Measurements from ENCODE around the gene MC1R. TPM values are rescaled to one million over a fixed set of nuclear protein-coding genes. Genes with fewer than 3 reads are reported as not detected.
A peak's percentile ranks its signal among the peaks of the same experiment; 100 is the strongest.

Gene MC1R
- total RNA-seq, 4 donors from 2014 or later, result 3.6 to 29.3 (median 8.9) TPM

DNA sequence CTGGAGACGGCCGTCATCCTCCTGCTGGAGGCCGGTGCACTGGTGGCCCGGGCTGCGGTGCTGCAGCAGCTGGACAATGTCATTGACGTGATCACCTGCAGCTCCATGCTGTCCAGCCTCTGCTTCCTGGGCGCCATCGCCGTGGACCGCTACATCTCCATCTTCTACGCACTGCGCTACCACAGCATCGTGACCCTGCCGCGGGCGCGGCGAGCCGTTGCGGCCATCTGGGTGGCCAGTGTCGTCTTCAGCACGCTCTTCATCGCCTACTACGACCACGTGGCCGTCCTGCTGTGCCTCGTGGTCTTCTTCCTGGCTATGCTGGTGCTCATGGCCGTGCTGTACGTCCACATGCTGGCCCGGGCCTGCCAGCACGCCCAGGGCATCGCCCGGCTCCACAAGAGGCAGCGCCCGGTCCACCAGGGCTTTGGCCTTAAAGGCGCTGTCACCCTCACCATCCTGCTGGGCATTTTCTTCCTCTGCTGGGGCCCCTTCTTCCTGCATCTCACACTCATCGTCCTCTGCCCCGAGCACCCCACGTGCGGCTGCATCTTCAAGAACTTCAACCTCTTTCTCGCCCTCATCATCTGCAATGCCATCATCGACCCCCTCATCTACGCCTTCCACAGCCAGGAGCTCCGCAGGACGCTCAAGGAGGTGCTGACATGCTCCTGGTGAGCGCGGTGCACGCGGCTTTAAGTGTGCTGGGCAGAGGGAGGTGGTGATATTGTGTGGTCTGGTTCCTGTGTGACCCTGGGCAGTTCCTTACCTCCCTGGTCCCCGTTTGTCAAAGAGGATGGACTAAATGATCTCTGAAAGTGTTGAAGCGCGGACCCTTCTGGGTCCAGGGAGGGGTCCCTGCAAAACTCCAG, 1.1 kb downstream of the MC1R start:
- no peak for TF ChIP-seq EP300 (IDR thresholded peaks at IDR 0.05)
- TF ChIP-seq POLR2A (IDR thresholded peaks at IDR 0.05), result no peak
- TF ChIP-seq, protein P1, sequence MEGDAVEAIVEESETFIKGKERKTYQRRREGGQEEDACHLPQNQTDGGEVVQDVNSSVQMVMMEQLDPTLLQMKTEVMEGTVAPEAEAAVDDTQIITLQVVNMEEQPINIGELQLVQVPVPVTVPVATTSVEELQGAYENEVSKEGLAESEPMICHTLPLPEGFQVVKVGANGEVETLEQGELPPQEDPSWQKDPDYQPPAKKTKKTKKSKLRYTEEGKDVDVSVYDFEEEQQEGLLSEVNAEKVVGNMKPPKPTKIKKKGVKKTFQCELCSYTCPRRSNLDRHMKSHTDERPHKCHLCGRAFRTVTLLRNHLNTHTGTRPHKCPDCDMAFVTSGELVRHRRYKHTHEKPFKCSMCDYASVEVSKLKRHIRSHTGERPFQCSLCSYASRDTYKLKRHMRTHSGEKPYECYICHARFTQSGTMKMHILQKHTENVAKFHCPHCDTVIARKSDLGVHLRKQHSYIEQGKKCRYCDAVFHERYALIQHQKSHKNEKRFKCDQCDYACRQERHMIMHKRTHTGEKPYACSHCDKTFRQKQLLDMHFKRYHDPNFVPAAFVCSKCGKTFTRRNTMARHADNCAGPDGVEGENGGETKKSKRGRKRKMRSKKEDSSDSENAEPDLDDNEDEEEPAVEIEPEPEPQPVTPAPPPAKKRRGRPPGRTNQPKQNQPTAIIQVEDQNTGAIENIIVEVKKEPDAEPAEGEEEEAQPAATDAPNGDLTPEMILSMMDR (IDR thresholded peaks at IDR 0.05), result no peak
- no peak for TF ChIP-seq POLR2AphosphoS5 (IDR thresholded peaks at IDR 0.05)
- H3K9me3 ChIP-seq, result no peaks in the 10 kb centered on the region
- no peak overlapping the region for H3K4me3 ChIP-seq
- H3K4me1 ChIP-seq, result peaks cover 60% of the 10 kb centered on the region
- WGBS, result 87% methylated on average over 49 of the region's 52 CpGs
- no peak overlapping the region for H3K27ac ChIP-seq
- peak in 1 of 2 donors; percentile 64 for DNase-seq (ENCODE audit: low spot score in 2 of 2)
- H3K36me3 ChIP-seq, result no peaks in the 10 kb centered on the region
- peaks cover 44% of the 10 kb centered on the region for H3K27me3 ChIP-seq

DNA sequence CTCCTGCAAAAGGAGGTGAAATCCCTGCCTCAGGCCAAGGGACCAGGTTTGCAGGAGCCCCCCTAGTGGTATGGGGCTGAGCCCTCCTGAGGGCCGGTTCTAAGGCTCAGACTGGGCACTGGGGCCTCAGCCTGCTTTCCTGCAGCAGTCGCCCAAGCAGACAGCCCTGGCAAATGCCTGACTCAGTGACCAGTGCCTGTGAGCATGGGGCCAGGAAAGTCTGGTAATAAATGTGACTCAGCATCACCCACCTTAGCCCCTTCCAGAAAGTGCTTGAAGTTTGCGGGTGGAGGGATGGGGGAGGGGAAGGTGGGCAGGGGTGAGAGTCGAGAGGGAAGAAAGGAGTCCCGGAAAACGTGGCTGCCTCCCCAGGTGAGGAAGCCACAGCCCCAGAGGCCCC, 2.1 kb downstream of the MC1R start:
- no peak for TF ChIP-seq POLR2AphosphoS5 (IDR thresholded peaks at IDR 0.05)
- TF ChIP-seq POLR2A (IDR thresholded peaks at IDR 0.05), result no peak
- TF ChIP-seq EP300 (IDR thresholded peaks at IDR 0.05), result no peak
- TF ChIP-seq, protein P1 (IDR thresholded peaks at IDR 0.05), result no peak
- Histone ChIP-seq H3K36me3 (no peaks in the 10 kb centered on the region), H3K4me3 (no peak overlapping the region), H3K9me3 (no peaks in the 10 kb centered on the region), H3K27me3 (peaks cover 51% of the 10 kb centered on the region), H3K4me1 (peaks cover 66% of the 10 kb centered on the region), H3K27ac (peak overlapping the region; percentile 81)
- DNase-seq (ENCODE audit: low spot score in 2 of 2), result no peak
- WGBS, result 27% methylated on average over 6 of the region's 6 CpGs

DNA sequence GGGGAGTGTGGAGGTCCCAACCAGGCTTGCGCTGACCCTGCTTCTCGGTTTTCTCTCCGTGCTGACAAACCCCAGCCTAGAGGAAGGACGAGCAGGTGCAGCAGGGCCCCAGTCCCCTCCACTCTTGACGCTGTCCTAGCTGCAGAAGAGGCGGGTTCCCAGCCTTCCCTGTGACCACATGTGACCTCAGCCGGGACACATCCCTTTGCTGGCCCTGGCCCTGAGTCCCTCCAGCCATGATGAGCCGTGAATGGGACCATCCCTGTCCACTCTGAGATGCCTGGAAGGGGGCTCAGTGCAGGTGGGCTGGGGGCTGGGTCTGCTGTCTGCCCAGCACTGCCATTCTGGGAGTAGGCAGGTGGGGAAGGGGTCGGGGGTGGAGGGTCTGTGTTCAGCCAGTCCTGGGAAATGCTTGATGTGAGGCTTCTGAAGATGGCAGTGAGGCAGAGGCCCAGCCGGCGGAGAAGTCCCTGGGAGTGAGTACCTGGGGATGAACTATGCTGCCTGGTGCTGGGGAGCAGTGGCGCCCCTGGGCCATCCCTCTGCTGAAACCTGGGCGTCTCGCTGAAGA, 2.6 kb downstream of the MC1R start:
- WGBS, result 36% methylated on average over 6 of the region's 14 CpGs
- peak in 1 of 2 donors; percentile 63 for DNase-seq (ENCODE audit: low spot score in 2 of 2)
- TF ChIP-seq POLR2A (IDR thresholded peaks at IDR 0.05) (no peak), POLR2AphosphoS5 (IDR thresholded peaks at IDR 0.05) (no peak), EP300 (IDR thresholded peaks at IDR 0.05) (no peak)
- TF ChIP-seq, protein P1 (IDR thresholded peaks at IDR 0.05), result no peak
- Histone ChIP-seq H3K9me3 (no peaks in the 10 kb centered on the region), H3K27ac (peak overlapping the region; percentile 81), H3K27me3 (peaks cover 53% of the 10 kb centered on the region), H3K4me1 (peaks cover 71% of the 10 kb centered on the region), H3K36me3 (no peaks in the 10 kb centered on the region), H3K4me3 (peak overlapping the region; percentile 56)

DNA sequence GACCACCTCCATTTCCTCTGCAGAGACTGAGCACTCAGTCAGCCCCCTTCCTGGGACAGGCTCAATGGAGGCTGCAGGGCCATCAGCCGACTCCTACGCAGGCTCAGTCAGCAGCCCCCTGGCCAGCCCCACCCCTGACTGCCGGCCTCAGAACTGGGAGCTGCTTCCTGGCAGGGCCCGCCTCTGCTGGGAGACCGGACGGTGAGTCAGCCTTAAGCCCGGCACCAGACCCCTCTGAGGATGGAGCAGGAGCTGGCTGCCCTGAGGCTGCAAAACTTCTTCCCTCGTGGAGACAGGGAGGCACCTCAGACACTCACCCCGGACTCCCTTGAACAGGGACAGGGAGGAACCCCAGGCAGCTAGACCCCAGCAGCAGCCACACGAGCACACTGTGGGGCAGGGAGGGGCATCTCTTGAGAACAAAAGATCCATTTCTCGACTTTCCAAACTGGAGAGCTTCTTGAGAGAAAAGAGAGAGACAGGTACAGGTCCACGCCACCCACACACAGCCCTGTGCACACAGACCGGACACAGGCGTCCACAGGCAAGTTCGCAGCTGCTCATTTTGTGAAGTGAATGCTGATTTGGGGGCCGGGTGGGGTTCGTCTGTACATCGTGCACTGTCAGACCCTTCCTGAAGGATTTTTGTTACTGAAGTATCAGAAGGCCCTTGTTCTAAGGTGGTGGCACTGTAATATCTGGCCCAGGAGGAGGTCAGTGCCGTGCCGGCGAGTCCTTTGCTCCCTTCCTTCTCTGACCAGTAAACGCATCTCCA, 3.2 kb downstream of the MC1R start:
- H3K36me3 ChIP-seq, result no peaks in the 10 kb centered on the region
- peaks cover 74% of the 10 kb centered on the region for H3K4me1 ChIP-seq
- H3K9me3 ChIP-seq, result no peaks in the 10 kb centered on the region
- H3K27ac ChIP-seq, result peak overlapping the region; percentile 81
- TF ChIP-seq, protein P1 (IDR thresholded peaks at IDR 0.05), result no peak
- no peak for TF ChIP-seq POLR2A (IDR thresholded peaks at IDR 0.05)
- TF ChIP-seq POLR2AphosphoS5 (IDR thresholded peaks at IDR 0.05), result no peak
- no peak for TF ChIP-seq EP300 (IDR thresholded peaks at IDR 0.05)
- peak overlapping the region; percentile 56 for H3K4me3 ChIP-seq
- DNase-seq (ENCODE audit: low spot score in 2 of 2), result peak in 1 of 2 donors; percentile 78
- peaks cover 58% of the 10 kb centered on the region for H3K27me3 ChIP-seq
- 9% methylated on average over 16 of the region's 22 CpGs for WGBS
